NCI-H2196 (cell line): ENCODE results near the gene TRMU.

Experiments
- DNase-seq: peaks from one replicate; lab custom pipeline; 2025; ENCODE audit not compliant: unreplicated experiment; lab: John Stamatoyannopoulos, UW

The TRMU gene

GRCh38 chr22:46368871-46369715 is 33.6 kb downstream of the TRMU start:
- no peak for DNase-seq

DNA sequence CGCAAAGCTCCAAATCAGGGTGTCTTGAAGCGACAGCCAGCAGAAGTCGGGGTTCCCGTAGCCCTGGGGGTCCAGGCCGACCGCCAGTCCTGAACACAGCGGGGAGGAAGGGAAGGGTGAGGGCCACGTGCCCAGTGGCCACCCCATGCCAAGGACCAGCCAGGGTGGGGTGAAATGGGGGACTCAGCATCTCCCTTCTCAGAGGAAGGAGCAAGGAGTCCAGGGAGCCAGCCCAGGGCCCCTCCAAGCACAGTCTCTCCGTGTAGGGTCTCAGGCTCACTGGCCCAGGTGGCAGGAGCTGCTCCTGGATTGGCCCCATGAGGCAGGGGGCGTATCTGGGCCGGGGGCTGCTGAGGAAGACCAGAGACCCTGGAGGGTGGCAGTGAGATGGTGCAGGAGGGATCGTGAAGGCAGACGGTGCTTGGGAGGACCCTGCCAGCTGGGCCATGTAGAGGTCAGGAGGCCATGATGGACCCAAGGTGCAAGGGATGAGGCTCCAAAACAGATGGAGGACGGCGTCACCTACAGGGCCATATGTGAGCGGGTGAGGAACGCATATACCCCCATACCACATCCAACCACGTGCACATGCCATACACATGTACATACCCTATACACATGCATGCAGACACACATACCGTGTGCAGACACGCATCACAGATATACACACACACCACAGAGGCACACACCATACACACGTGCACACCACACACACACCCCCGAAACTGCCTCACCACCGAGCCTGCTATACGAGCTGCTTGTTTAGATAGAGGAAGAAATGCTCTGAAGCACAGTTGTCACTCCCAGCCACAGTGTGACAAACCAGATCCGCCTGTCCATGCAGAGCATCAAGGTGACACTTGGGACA is 34.4 kb downstream of the TRMU start:
- DNase-seq = no peak

DNA sequence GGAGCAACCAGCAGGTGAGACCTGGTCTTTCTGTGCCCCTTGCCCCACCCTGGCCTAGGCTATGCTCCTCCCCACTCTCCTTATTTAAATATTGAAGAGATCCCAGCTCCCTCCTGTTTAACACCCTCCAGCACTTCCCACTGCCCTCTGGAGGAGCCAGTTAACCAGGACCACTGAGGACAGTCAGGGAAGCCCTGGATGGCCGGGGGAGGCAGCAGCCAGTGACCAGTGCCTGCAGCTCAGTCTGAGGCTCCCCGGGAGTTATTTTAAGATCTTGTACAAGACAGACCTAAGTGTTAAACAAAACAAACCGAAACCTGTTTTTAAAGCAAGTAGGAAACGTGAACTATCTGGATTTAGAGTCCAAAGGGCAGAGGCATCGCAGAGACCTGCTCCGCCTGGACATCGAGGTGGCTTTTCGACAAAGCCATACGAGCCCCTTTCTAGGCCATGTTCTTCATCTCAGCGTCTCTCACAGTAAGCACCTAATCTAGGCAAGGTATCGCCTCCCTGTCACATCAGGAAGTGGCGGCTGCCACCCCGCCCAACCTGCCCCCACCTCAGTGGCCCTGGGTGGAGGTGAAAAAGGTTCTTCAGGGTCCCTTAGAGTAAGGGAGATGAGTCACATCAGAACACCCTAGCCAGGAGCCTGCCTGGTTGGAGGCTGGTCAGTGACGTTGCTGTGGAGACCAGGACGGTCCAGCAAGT is 35.2 kb downstream of the TRMU start:
- DNase-seq = no peak

- DNase-seq = no peak
Observed at GRCh38 chr22:46371623-46372226, 36.2 kb downstream of the TRMU start.

GRCh38 chr22:46372686-46373085 is 37.2 kb downstream of the TRMU start:
- no peak for DNase-seq

- DNase-seq = peak; percentile 29
Observed at GRCh38 chr22:46373159-46373558, 37.6 kb downstream of the TRMU start.

- peak; percentile 6 for DNase-seq
Observed at GRCh38 chr22:46373921-46374662, 38.6 kb downstream of the TRMU start.

DNA sequence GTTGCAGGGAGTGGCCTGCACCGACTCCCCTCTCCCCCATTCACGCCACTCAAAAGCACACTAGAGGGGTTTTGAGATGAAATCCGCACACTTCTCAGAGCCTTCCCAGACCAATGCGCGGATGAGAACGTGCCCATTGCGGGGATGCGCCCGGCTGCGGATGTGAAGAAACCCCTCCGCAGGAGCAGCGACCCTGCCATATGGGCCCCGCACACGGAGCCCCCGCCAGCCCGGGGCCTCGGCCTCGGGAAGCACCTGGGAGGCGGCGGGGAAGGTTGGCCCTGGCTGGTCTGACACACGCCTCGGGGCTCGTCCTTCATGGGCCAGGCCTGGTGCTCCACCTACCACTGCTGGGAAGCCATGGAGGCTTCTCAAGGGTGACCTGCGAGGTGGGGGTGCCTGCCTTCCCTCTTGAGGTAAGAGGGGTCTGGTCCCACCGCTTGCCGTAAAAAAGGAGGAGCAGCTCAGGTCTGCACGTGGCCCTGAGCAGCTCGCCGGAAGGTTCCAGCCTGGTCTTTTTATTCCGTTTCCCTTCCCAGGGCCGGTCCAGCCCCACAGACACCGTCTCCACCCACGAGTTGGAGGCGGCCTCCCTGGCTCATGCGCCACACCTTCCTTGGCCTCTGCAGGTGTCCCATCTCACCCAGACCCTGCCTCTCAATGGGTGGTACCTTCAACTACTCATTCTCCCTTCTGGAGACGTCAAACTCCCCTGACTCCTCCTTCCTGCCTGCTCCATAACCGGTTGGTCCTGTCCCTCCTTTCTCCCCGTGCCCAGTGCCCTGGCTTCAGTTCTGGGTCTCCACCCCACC is 39.4 kb downstream of the TRMU start:
- DNase-seq = no peak

DNA sequence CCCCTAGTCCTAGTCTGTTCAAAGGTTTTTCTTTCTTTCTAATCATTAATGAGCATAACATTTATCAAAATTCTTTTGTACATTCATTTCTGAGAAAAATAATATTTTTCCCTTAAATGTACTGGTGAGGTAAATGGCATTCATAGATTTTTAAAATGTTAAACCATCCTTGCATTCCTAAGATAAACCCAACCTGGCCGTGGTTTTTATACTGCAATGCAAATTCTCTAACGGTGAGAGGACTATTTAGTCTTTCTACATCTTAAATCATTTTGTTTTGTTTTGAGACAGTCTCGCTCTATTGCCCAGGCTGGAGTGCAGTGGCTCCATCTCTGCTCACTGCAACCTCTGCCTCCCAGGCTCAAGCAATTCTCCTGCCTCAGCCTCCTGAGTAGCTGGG is 40.6 kb downstream of the TRMU start:
- DNase-seq = no peak

DNA sequence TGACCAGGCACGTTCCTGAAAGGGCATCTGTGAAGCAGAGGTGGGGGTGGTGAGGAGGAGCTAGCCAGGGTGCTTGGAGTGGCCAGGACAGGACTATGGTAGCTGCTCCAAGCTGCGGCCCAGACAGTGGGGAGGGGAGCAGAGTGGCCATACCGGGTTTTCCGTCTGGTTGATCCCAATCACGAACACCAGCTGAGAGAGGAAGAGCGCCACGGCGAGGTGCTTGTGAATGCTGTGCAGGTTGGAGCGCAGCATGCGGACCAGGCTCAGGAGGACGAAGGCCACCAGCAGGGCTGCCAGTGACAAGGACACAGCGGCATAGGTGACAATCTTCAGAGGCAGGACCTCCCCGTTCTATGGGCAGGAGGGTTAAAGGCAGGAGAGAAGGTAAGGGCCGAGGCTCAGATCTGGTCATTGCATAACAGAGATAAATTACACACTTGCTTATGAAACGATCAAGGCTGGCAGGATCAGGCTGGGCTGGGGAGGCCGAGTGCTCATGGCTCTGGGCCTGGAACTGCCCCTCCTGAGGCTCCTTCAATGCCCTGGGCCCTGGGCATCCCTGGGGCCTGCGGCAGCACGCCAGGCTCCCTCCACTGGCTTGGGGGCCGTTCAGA is 41.5 kb downstream of the TRMU start:
- no peak for DNase-seq

DNA sequence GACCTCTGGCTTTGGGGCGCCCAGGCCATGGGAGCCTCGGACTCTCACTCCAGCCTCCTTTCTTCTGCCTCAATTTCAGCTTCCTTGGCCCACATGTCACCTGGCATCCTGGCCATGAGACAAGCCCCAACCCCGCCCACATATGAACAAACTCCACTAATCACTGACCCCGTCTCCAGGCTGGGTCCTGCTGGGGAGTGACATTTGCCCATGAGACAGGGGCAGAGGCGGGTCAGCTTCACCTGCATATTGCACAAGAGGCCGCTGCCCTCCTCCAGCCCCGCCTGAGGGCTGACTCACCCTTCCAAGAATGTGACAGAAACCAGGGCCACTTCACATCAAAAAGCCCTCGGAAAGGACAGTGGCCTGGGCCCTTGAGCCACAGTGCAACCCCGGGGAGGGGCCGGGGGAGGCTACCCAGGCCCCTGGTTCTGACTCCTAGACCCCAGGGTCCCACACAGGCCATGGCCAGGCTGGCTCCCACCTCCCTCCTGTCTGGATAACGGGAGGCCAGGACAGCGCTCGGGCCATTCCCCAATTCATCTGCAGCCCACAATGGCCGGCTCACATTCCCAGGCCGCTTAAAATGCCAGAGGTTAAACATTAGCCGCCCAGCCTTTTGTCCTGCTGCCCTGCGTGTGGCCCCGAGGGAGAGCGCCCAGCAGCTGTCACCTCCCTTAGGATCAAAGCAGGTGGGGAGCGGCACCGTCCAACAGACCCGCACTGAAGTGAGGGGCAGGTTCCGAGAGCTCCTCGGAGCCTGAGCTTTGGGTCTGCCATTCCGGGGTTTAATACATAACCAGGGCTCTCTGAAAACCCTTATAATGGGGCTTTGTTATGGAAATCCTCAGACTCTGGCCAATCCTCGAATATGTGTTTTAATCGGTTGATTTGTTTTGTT is 42.3 kb downstream of the TRMU start:
- peak; percentile 51 for DNase-seq

DNA sequence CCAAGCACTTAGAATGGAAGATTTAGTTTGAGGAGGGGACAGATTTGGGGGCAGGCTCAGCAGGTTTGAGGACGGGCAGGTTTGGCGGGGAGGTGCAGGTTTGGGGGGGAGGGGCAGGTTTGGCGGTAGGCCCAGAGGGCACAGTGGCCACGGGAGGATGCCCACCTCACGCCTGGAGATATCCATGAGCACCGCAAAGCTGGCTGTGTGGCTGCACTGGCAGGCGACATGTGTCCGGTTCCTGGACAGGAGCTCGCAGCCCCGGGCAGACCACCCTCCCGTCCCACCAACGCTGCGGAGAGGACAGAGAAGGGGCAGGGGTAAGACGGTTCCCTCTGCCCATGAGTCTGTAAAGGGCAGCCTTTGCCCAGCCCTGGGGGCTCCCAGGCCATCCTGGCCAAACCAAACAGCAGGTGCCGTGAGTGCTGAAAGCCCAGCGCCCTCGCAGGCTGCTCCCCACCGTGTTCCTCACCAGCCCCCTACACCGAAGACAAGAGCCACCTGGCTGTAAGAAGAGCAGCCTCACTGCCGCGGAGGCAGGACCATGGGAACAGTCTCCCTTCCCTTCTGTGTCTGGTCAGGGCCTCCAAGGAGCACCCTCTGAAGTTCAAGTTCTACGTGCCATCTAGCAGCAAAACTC is 43.0 kb downstream of the TRMU start:
- DNase-seq = no peak

DNA sequence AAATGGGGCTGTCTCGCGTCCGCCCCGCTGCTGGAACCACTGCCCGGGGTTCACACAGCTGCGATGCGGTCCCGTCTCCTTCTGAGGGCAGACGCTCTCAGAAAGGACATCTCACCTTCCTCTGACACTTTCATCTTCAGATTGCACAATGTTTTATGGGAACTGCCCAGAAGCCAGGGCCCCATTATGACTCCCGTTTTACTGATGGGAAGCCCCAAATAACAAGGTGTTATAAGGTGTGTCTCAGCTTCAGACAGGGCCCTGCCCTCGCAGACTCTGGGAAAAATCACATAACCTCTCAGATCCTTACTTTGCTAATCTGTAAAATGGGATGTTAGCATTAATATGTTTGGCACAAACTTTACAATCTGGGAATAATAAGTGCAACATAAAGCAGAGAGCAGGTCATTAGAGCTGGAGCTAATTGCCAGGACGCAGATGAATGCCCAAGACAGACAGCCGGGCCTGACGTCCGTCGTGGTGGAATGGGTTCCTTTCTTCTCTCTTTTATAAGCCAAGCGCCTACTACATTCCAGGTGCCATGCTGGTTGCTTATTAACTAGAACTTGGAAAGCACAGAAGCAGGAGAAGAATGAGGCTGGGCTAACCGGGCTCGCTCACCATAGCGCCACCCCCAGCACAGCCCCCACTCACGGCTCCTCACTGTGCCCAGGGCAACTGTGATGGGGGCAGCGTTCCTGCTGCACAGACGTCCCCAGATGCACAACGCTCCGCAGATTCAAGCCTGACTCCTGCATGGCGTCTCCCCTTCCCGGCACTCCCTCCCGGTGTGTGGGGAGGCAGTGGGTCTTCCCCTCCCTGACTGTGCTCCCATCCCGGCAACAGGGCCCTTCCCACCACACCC is 43.8 kb downstream of the TRMU start:
- no peak for DNase-seq

GRCh38 chr22:46380069-46380468 is 44.6 kb downstream of the TRMU start:
- DNase-seq = no peak

DNA sequence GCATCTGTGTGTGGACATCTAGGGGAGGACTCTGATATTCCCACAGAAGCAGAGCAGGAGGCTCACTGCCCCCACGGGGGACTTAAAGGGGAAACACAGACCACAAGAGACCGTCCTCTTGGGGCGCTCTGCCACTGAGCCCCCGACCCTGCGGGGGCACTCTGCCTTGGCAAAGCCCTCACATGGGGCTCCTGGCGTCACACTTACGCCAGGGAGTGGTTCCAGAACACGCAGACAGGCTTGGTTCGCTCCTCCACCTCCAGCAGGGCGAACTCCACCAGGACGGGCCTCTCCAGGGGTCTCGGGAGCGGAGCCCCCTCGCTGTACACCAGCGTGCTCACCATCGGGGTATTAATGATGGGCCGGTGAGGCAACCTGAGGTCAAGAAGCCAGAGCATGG is 45.1 kb downstream of the TRMU start:
- no peak for DNase-seq

DNA sequence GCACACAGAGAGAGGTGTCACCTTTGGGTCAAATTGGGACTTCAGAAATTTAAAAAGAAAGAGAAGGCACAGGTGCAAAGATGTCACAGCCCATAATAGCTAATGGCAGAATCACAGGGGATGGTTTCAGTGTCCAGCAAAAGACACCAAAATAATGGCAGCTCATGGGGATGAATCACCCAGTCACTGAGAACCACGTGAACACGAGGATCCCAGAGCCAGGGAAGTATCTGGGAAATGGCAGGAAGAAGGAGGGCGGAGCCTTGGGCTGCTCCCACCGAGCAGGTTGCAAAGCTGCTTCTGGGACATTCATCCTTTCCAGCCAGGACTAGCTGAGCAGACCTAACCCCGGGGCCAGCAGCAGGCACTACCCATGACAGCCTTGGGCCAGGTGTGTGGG is 45.6 kb downstream of the TRMU start:
- no peak for DNase-seq

- DNase-seq = no peak
Observed at GRCh38 chr22:46381731-46382130, 46.2 kb downstream of the TRMU start.
